Measurements from ENCODE around the gene ADAT1. TPM values are rescaled to one million over a fixed set of nuclear protein-coding genes. Genes with fewer than 3 reads are reported as not detected.

ADAT1 gene
- polyA plus RNA-seq, 1 donor, result 31.7 TPM

- no peaks in the 10 kb centered on the region for H3K27me3 ChIP-seq (ENCODE audit: control insufficient read depth, insufficient read depth, low read length)
- no peak overlapping the region for H3K27ac ChIP-seq (ENCODE audit: low read length)
- peaks cover 72% of the 10 kb centered on the region for H3K36me3 ChIP-seq (ENCODE audit: control insufficient read depth, insufficient read depth, low read length)
- H3K4me1 ChIP-seq (ENCODE audit: control insufficient read depth, insufficient read depth, low read length), result peaks cover under 1% of the 10 kb centered on the region
- no CpG with 5 or more reads among the region's 3 CpGs for WGBS (ENCODE audit: insufficient coverage, low lambda C conversion rate)
- DNase-seq, result no peak
- H3K4me3 ChIP-seq (ENCODE audit: low read length), result no peak overlapping the region
- no peaks in the 10 kb centered on the region for H3K9me3 ChIP-seq (ENCODE audit: control insufficient read depth, low read depth, low read length)
Measured at GRCh38 chr16:75576384-75576811, 46.7 kb downstream of the ADAT1 start.

GRCh38 chr16:75575958-75576357 lies 47.1 kb downstream of the ADAT1 start:
- Histone ChIP-seq H3K4me3 (ENCODE audit: low read length) (no peak overlapping the region), H3K9me3 (ENCODE audit: control insufficient read depth, low read depth, low read length) (no peaks in the 10 kb centered on the region), H3K4me1 (ENCODE audit: control insufficient read depth, insufficient read depth, low read length) (peaks cover 2% of the 10 kb centered on the region), H3K27me3 (ENCODE audit: control insufficient read depth, insufficient read depth, low read length) (no peaks in the 10 kb centered on the region), H3K27ac (ENCODE audit: low read length) (no peak overlapping the region), H3K36me3 (ENCODE audit: control insufficient read depth, insufficient read depth, low read length) (peaks cover 76% of the 10 kb centered on the region)
- 100% methylated on average over 1 of the region's 3 CpGs for whole genome bisulfite sequencing (ENCODE audit: insufficient coverage, low lambda C conversion rate)
- no peak for DNase-seq

GRCh38 chr16:75573955-75574354 lies 49.1 kb downstream of the ADAT1 start:
- H3K4me1 ChIP-seq (ENCODE audit: control insufficient read depth, insufficient read depth, low read length), result peaks cover 2% of the 10 kb centered on the region
- no peak overlapping the region for H3K27ac ChIP-seq (ENCODE audit: low read length)
- H3K36me3 ChIP-seq (ENCODE audit: control insufficient read depth, insufficient read depth, low read length), result peaks cover 89% of the 10 kb centered on the region
- no peaks in the 10 kb centered on the region for H3K27me3 ChIP-seq (ENCODE audit: control insufficient read depth, insufficient read depth, low read length)
- no peaks in the 10 kb centered on the region for H3K9me3 ChIP-seq (ENCODE audit: control insufficient read depth, low read depth, low read length)
- no CpG with 5 or more reads among the region's 5 CpGs for WGBS (ENCODE audit: insufficient coverage, low lambda C conversion rate)
- H3K4me3 ChIP-seq (ENCODE audit: low read length), result no peak overlapping the region
- DNase-seq, result no peak

GRCh38 chr16:75572864-75573542 lies 50.1 kb downstream of the ADAT1 start:
- Histone ChIP-seq H3K9me3 (ENCODE audit: control insufficient read depth, low read depth, low read length) (no peaks in the 10 kb centered on the region), H3K4me1 (ENCODE audit: control insufficient read depth, insufficient read depth, low read length) (peaks cover 2% of the 10 kb centered on the region), H3K27ac (ENCODE audit: low read length) (no peak overlapping the region), H3K4me3 (ENCODE audit: low read length) (no peak overlapping the region), H3K27me3 (ENCODE audit: control insufficient read depth, insufficient read depth, low read length) (no peaks in the 10 kb centered on the region), H3K36me3 (ENCODE audit: control insufficient read depth, insufficient read depth, low read length) (peaks cover 90% of the 10 kb centered on the region)
- no peak for DNase-seq
- no CpG with 5 or more reads among the region's 3 CpGs for WGBS (ENCODE audit: insufficient coverage, low lambda C conversion rate)

GRCh38 chr16:75570396-75571065 lies 52.5 kb downstream of the ADAT1 start:
- no peak for DNase-seq
- Histone ChIP-seq H3K9me3 (ENCODE audit: control insufficient read depth, low read depth, low read length) (no peaks in the 10 kb centered on the region), H3K27me3 (ENCODE audit: control insufficient read depth, insufficient read depth, low read length) (no peaks in the 10 kb centered on the region), H3K4me3 (ENCODE audit: low read length) (no peak overlapping the region), H3K36me3 (ENCODE audit: control insufficient read depth, insufficient read depth, low read length) (peaks cover 70% of the 10 kb centered on the region), H3K27ac (ENCODE audit: low read length) (no peak overlapping the region), H3K4me1 (ENCODE audit: control insufficient read depth, insufficient read depth, low read length) (peaks cover 9% of the 10 kb centered on the region)
- WGBS (ENCODE audit: insufficient coverage, low lambda C conversion rate), result 33% methylated on average over 2 of the region's 5 CpGs

GRCh38 chr16:75567911-75568310 lies 55.2 kb downstream of the ADAT1 start:
- Histone ChIP-seq H3K9me3 (ENCODE audit: control insufficient read depth, low read depth, low read length) (no peaks in the 10 kb centered on the region), H3K36me3 (ENCODE audit: control insufficient read depth, insufficient read depth, low read length) (peaks cover 49% of the 10 kb centered on the region), H3K4me3 (ENCODE audit: low read length) (no peak overlapping the region), H3K4me1 (ENCODE audit: control insufficient read depth, insufficient read depth, low read length) (peaks cover 11% of the 10 kb centered on the region), H3K27me3 (ENCODE audit: control insufficient read depth, insufficient read depth, low read length) (no peaks in the 10 kb centered on the region), H3K27ac (ENCODE audit: low read length) (no peak overlapping the region)
- whole genome bisulfite sequencing (ENCODE audit: insufficient coverage, low lambda C conversion rate), result no CpG with 5 or more reads among the region's 4 CpGs
- no peak for DNase-seq

- H3K27ac ChIP-seq (ENCODE audit: low read length), result peak overlapping the region; percentile 94
- peaks cover 39% of the 10 kb centered on the region for H3K36me3 ChIP-seq (ENCODE audit: control insufficient read depth, insufficient read depth, low read length)
- no peaks in the 10 kb centered on the region for H3K27me3 ChIP-seq (ENCODE audit: control insufficient read depth, insufficient read depth, low read length)
- WGBS (ENCODE audit: insufficient coverage, low lambda C conversion rate), result no CpG with 5 or more reads among the region's 32 CpGs
- H3K4me3 ChIP-seq (ENCODE audit: low read length), result peak overlapping the region; percentile 79
- H3K4me1 ChIP-seq (ENCODE audit: control insufficient read depth, insufficient read depth, low read length), result peaks cover 11% of the 10 kb centered on the region
- H3K9me3 ChIP-seq (ENCODE audit: control insufficient read depth, low read depth, low read length), result no peaks in the 10 kb centered on the region
- no peak for DNase-seq
Measured at GRCh38 chr16:75566758-75567255, 56.3 kb downstream of the ADAT1 start.

GRCh38 chr16:75566040-75566757 lies 56.9 kb downstream of the ADAT1 start, which contains the start of gene GABARAPL2:
Gene GABARAPL2 (plus strand): TSS chr16:75566379. CDS start chr16:75566487, 108 bp downstream.
- peak within 1 kb of the TSS; percentile 94 for H3K27ac ChIP-seq (ENCODE audit: low read length)
- WGBS (ENCODE audit: insufficient coverage, low lambda C conversion rate), result no CpG with 5 or more reads among the region's 69 CpGs
- H3K9me3 ChIP-seq (ENCODE audit: control insufficient read depth, low read depth, low read length), result no peaks in the 10 kb centered on the region
- H3K4me3 ChIP-seq (ENCODE audit: low read length), result peak within 1 kb of the TSS; percentile 79
- DNase-seq, result peak; percentile 81 to 88
- peaks cover 8% of the 10 kb centered on the region for H3K4me1 ChIP-seq (ENCODE audit: control insufficient read depth, insufficient read depth, low read length)
- peaks cover 36% of the 10 kb centered on the region for H3K36me3 ChIP-seq (ENCODE audit: control insufficient read depth, insufficient read depth, low read length)
- no peaks in the 10 kb centered on the region for H3K27me3 ChIP-seq (ENCODE audit: control insufficient read depth, insufficient read depth, low read length)

- Histone ChIP-seq H3K4me3 (ENCODE audit: low read length) (peak overlapping the region; percentile 79), H3K9me3 (ENCODE audit: control insufficient read depth, low read depth, low read length) (no peaks in the 10 kb centered on the region), H3K36me3 (ENCODE audit: control insufficient read depth, insufficient read depth, low read length) (peaks cover 31% of the 10 kb centered on the region), H3K27me3 (ENCODE audit: control insufficient read depth, insufficient read depth, low read length) (no peaks in the 10 kb centered on the region), H3K27ac (ENCODE audit: low read length) (peak overlapping the region; percentile 94), H3K4me1 (ENCODE audit: control insufficient read depth, insufficient read depth, low read length) (peaks cover 8% of the 10 kb centered on the region)
- 63% methylated on average over 4 of the region's 15 CpGs for WGBS (ENCODE audit: insufficient coverage, low lambda C conversion rate)
- DNase-seq, result no peak
Measured at GRCh38 chr16:75565640-75566039, 57.4 kb downstream of the ADAT1 start.
